WTC11 (cell line): ENCODE measurements around the gene HAO2. TPM values are rescaled to one million over a fixed set of nuclear protein-coding genes. Genes with fewer than 3 reads are reported as not detected.

Experiments
- ATAC-seq: fragments of 200-7000 bp; cut with Tn5 transposase; 2 replicates; pipeline ENCODE4 v1.10.0; 2021; ENCODE audit warnings: mild to moderate bottlenecking, moderate library complexity
- CTCF ChIA-PET: fragments of 300-600 bp; sonication (Branson Sonifier 250); formaldehyde crosslinking; loops from one replicate; lab custom pipeline; 2021; ENCODE audit warnings: antibody characterized with exemption; lab: Charles Lee
- POLR2A ChIA-PET: fragments of 350-600 bp; sonication (Branson Sonifier 250); formaldehyde crosslinking; loops from one replicate; lab custom pipeline; 2021; ENCODE audit warnings: antibody characterized with exemption; lab: Charles Lee
- DNase-seq: peaks from one replicate; pipeline ENCODE4 v3.0.0; 2021; ENCODE audit warnings: low spot score
- H3K27ac Mint-ChIP-seq: 2 replicates; pipeline ENCODE4 v1.8.0; 2021; ENCODE audit warnings: mixed read lengths
- H3K27me3 Mint-ChIP-seq: 2 replicates; pipeline ENCODE4 v1.8.0; 2021; ENCODE audit warnings: low read depth, mild to moderate bottlenecking, moderate library complexity, mixed read lengths
- H3K36me3 Mint-ChIP-seq: 2 replicates; pipeline ENCODE4 v1.8.0; 2021; ENCODE audit warnings: mixed read lengths
- H3K4me1 Mint-ChIP-seq: 2 replicates; pipeline ENCODE4 v1.8.0; 2022; ENCODE audit warnings: mixed read lengths
- H3K4me3 Mint-ChIP-seq: 2 replicates; pipeline ENCODE4 v1.8.0; 2021; ENCODE audit warnings: mild to moderate bottlenecking, moderate library complexity, mixed read lengths
- H3K9me3 Mint-ChIP-seq: 2 replicates; pipeline ENCODE4 v1.8.0; 2021; ENCODE audit warnings: mixed read lengths
- AR ChIP-seq: fragments of 250-450 bp; sonication (Bioruptor Pico); IDR thresholded peaks from 2 replicates; pipeline ENCODE4 v1.9.0; 2021; ENCODE audit warnings: mild to moderate bottlenecking
- CREB1 ChIP-seq: sonication (generic); formaldehyde crosslinking; IDR thresholded peaks from 2 replicates; pipeline ENCODE4 v1.8.0; 2023; ENCODE audit warnings: mild to moderate bottlenecking, missing genetic modification reagents
- EMX1 ChIP-seq: fragments of 250-450 bp; sonication (Bioruptor Pico); IDR thresholded peaks from 2 replicates; pipeline ENCODE4 v1.8.0; 2021; ENCODE audit warnings: mild to moderate bottlenecking
- ESRRA ChIP-seq: sonication (generic); formaldehyde crosslinking; IDR thresholded peaks from 2 replicates; pipeline ENCODE4 v1.8.1; 2022; ENCODE audit warnings: mild to moderate bottlenecking, missing genetic modification reagents, borderline replicate concordance
- ETV6 ChIP-seq: sonication (generic); formaldehyde crosslinking; IDR thresholded peaks from 2 replicates; pipeline ENCODE4 v1.8.1; 2022; ENCODE audit warnings: mild to moderate bottlenecking, missing genetic modification reagents
- FOXK1 ChIP-seq: sonication (generic); formaldehyde crosslinking; IDR thresholded peaks from 2 replicates; pipeline ENCODE4 v1.8.0; 2022; ENCODE audit warnings: mild to moderate bottlenecking, moderate library complexity, missing genetic modification reagents
- FOXP4 ChIP-seq: sonication (generic); formaldehyde crosslinking; IDR thresholded peaks from 2 replicates; pipeline ENCODE4 v1.8.0; 2022; ENCODE audit warnings: mild to moderate bottlenecking, missing genetic modification reagents
- GRHL2 ChIP-seq: fragments of 250-450 bp; sonication (Bioruptor Pico); IDR thresholded peaks from 2 replicates; pipeline ENCODE4 v1.8.0; 2022; ENCODE audit warnings: mild to moderate bottlenecking, moderate library complexity; ENCODE audit not compliant: insufficient replicate concordance, severe bottlenecking
- IRF2 ChIP-seq: sonication (generic); formaldehyde crosslinking; IDR thresholded peaks from 2 replicates; pipeline ENCODE4 v1.8.0; 2022; ENCODE audit warnings: low read depth, missing genetic modification reagents, borderline replicate concordance
- KAT7 ChIP-seq: sonication (generic); formaldehyde crosslinking; IDR thresholded peaks from 2 replicates; pipeline ENCODE4 v1.8.1; 2023; ENCODE audit warnings: missing genetic modification reagents, mild to moderate bottlenecking, borderline replicate concordance
- MAX ChIP-seq: sonication (generic); formaldehyde crosslinking; IDR thresholded peaks from 2 replicates; pipeline ENCODE4 v1.8.0; 2022; ENCODE audit warnings: mild to moderate bottlenecking, missing genetic modification reagents
- SMAD3 ChIP-seq: sonication (generic); formaldehyde crosslinking; IDR thresholded peaks from 2 replicates; pipeline ENCODE4 v1.8.0; 2022; ENCODE audit warnings: missing genetic modification reagents, mild to moderate bottlenecking, borderline replicate concordance
- SOX15 ChIP-seq: fragments of 250-450 bp; sonication (Bioruptor Pico); IDR thresholded peaks from 2 replicates; pipeline ENCODE4 v1.9.0; 2021; ENCODE audit warnings: mild to moderate bottlenecking
- TP53 ChIP-seq: sonication (generic); formaldehyde crosslinking; IDR thresholded peaks from 2 replicates; pipeline ENCODE4 v1.8.1; 2023; ENCODE audit warnings: mild to moderate bottlenecking, missing genetic modification reagents
- USF1 ChIP-seq: sonication (generic); formaldehyde crosslinking; IDR thresholded peaks from 2 replicates; pipeline ENCODE4 v1.8.0; 2022; ENCODE audit warnings: mild to moderate bottlenecking, missing genetic modification reagents
- ZNF121 ChIP-seq: sonication (generic); formaldehyde crosslinking; IDR thresholded peaks from 2 replicates; pipeline ENCODE4 v1.8.0; 2023; ENCODE audit warnings: missing genetic modification reagents
- ZNF138 ChIP-seq: sonication (generic); formaldehyde crosslinking; conservative IDR thresholded peaks from 2 replicates; pipeline ENCODE4 v1.8.1; 2022; ENCODE audit warnings: mild to moderate bottlenecking, moderate library complexity, missing genetic modification reagents
- ZNF532 ChIP-seq: fragments of 250-450 bp; sonication (Bioruptor Pico); IDR thresholded peaks from 2 replicates; pipeline ENCODE4 v1.9.0; 2021; ENCODE audit warnings: mild to moderate bottlenecking, borderline replicate concordance
- total RNA-seq: library from RNA; stranded (reverse); gene quantifications from 3 replicates; pipeline ENCODE4 v1.2.3, GENCODE V29; 2021
- TF ChIP-seq, protein P1 (sequence below): sonication (generic); formaldehyde crosslinking; IDR thresholded peaks from 2 replicates; pipeline ENCODE4 v1.8.1; 2023; ENCODE audit warnings: mild to moderate bottlenecking, missing genetic modification reagents, moderate library complexity

Gene HAO2
- total RNA-seq, 1 experiment from 2014 or later, result 1.0 TPM

DNA sequence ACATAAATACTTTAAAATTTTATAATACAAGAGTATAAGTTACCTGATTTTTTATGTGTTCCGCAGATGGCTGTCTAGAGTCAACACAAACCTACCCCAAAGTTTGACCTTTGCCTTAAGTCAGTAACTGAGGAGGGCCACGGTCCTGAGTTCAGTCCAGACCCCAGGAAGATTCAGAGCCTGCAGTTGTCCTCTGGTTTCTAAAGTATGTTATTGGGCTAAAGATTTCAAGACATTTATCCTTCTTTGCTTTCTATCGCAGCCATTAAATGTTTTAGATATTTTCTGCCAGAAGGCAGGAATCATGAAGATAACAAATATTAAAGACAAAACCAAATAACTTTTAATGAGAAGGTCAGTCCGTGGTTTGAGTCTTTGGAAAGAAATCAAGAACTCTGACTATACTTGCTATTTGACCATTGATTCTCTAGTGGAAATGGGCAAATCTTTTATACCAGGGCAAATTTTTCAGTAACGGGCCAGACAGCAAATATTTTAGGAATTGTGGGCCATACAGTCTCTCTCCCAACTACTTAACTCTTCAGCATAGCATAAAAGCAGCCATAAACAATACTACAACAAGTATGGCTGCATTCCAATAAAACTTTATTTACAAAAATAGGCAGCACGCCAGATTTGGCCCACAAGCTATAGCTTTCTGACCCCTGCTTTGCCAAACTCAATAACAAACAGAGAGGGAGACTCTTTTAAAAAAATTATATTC, 38.0 kb upstream of the HAO2 start:
- ATAC-seq, result no peak
- no peak for TF ChIP-seq EMX1 (CRISPR knock-in tag)
- H3K4me3 Mint-ChIP-seq, result no peak overlapping the region
- H3K27ac Mint-ChIP-seq, result peak overlapping the region; percentile 99
- ChIA-PET CTCF (interaction anchor here (0.7 kb wide), 1 partner anchor 14 kb away, joined by 3 read pairs; no protein-coding TSS in a partner anchor), POLR2A (no interaction called here)
- peaks cover 39% of the 10 kb centered on the region for H3K36me3 Mint-ChIP-seq
- no peaks in the 10 kb centered on the region for H3K27me3 Mint-ChIP-seq
- peaks cover 68% of the 10 kb centered on the region for H3K4me1 Mint-ChIP-seq
- DNase-seq, result no peak
- H3K9me3 Mint-ChIP-seq, result peaks cover 4% of the 10 kb centered on the region; the same call in 1 of the 2 replicates

DNA sequence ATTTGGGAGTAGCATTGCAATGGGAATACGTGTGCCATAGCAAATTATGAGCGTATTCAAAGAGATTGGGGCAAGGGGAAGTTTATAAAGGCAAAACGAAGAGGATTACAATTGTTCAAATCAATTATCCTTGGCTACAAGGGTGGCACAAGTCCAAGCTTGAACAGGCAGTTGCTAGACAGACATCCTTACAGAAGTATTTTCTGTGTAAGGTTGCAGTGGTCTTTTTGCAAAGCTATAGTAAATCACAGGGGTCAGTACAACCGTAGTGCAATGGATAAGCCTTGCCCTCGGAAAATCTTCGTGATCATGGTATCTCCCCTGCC, 37.4 kb upstream of the HAO2 start:
- Mint-ChIP-seq H3K4me1 (peaks cover 63% of the 10 kb centered on the region), H3K27ac (peak overlapping the region; percentile 99), H3K9me3 (peaks cover 4% of the 10 kb centered on the region; the same call in 1 of the 2 replicates), H3K4me3 (no peak overlapping the region), H3K27me3 (0 out of 2 replicates have a peak, but pooled peaks cover 2% of the 10 kb centered on the region), H3K36me3 (peaks cover 43% of the 10 kb centered on the region)
- POLR2A ChIA-PET, result no interaction called here
- CTCF ChIA-PET, result interaction anchor here (0.7 kb wide), 1 partner anchor 14 kb away, joined by 3 read pairs; no protein-coding TSS in a partner anchor
- ATAC-seq (no peak), DNase-seq (no peak)
- TF ChIP-seq USF1 (CRISPR knock-in tag) (no peak), ETV6 (no peak), ESRRA (CRISPR knock-in tag) (no peak), GRHL2 (no peak), ZNF138 (CRISPR knock-in tag) (no peak), ZNF532 (CRISPR knock-in tag) (no peak), AR (CRISPR knock-in tag) (no peak), CREB1 (CRISPR knock-in tag) (no peak), IRF2 (CRISPR knock-in tag) (no peak), KAT7 (no peak)

DNA sequence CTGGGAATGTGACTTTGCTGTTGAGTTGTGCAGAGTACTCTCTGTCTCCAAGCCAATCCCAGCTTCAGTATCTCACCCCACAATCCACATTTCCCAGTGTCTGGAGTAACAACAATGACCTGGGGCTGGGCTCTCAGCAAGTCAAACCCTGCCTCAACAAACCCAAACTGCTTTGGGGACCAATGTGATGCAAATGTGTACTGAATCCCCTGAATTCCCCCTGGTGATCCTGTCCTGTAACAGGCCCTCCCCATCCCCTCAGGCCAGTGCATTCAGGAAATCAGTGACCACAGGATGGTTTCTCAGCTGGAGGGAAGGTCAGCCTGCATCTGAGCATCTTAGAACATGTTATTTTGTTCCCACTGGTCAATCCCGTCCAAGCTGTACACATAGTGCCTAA, 36.7 kb upstream of the HAO2 start:
- POLR2A ChIA-PET, result no interaction called here
- peak; percentile 48 for DNase-seq
- Mint-ChIP-seq H3K36me3 (peaks cover 44% of the 10 kb centered on the region), H3K4me3 (no peak overlapping the region), H3K4me1 (peaks cover 61% of the 10 kb centered on the region), H3K9me3 (peaks cover 4% of the 10 kb centered on the region; the same call in 1 of the 2 replicates), H3K27ac (peak overlapping the region; percentile 99), H3K27me3 (0 out of 2 replicates have a peak, but pooled peaks cover 3% of the 10 kb centered on the region)
- peak; percentile 70 for ATAC-seq
- CTCF ChIA-PET, result interaction anchor here (1.9 kb wide), 1 partner anchor 15 kb away, joined by 10 read pairs; no protein-coding TSS in a partner anchor
- TF ChIP-seq ZNF121 (CRISPR knock-in tag) (peak; percentile 98), FOXP4 (CRISPR knock-in tag) (peak; percentile 89), FOXK1 (CRISPR knock-in tag) (peak; percentile 78), MAX (CRISPR knock-in tag) (0 out of 2 replicates have a peak, but pooled peaks have one; percentile 18), ETV6 (peak; percentile 81; the same call in 1 of the 2 replicates), SOX15 (CRISPR knock-in tag) (no peak), SMAD3 (0 out of 2 replicates have a peak, but pooled peaks have one; percentile 23), TP53 (CRISPR knock-in tag) (0 out of 2 replicates have a peak, but pooled peaks have one; percentile 28)
- TF ChIP-seq, protein P1, sequence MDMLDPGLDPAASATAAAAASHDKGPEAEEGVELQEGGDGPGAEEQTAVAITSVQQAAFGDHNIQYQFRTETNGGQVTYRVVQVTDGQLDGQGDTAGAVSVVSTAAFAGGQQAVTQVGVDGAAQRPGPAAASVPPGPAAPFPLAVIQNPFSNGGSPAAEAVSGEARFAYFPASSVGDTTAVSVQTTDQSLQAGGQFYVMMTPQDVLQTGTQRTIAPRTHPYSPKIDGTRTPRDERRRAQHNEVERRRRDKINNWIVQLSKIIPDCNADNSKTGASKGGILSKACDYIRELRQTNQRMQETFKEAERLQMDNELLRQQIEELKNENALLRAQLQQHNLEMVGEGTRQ, result 0 out of 2 replicates have a peak, but pooled peaks have one; percentile 20
